Globus pallidus (tissue), 1 donor: ENCODE measurements around the gene PTPN14.
"Not testable (repeated sequence)": the region's sequence is repeated elsewhere in the genome, so short reads cannot be mapped to it uniquely, and the experiment has no call there.

Experiments used
- DNase-seq: peaks from one replicate; pipeline ENCODE4 v3.0.0-alpha.2; 2015; ENCODE audit warnings: low spot score

The PTPN14 gene

GRCh38 chr1:214541693-214542092 is 9.7 kb downstream of the PTPN14 start:
- no peak for DNase-seq

DNA sequence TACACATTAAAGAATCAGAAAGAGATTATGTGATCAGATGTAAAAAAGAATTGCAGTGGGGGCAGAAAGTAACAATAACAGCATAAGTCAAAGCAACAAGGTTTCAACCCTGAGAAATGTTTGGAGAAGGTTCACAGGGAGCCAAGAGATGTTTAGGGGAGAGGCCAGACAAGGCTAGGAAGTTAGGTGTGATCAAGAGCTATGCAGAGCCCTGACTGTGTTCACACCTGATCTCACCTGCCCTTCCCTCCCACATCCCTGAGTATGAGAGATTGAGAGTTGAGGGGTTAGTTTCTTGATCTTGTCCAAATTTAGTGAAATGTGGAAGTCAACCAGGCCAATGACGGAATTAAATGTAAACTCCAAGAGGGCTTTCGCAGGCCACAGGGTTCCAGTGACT is 10.2 kb downstream of the PTPN14 start:
- DNase-seq = no peak

DNA sequence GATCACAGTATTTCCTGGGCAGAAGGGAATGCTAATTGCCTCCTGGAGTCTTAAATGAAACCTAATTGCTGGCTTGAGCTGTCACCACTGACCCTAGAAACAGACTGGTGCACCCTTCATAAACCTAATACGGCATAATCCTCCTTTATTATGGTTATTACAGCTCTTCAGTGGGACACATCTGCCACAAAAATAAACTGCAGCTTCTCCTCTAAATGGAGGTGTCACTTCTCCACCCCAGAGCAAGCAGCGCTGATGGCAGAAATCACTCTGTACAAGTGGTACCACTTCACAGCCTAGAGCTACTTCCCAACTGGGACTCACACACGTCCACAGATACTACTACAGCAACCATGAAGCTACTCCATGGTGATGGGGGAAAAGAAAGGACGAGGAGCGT is 11.1 kb downstream of the PTPN14 start:
- no peak for DNase-seq

- DNase-seq = no peak
Observed at GRCh38 chr1:214538496-214538895, 12.9 kb downstream of the PTPN14 start.

GRCh38 chr1:214537872-214538473 is 13.4 kb downstream of the PTPN14 start:
- DNase-seq = no peak

- DNase-seq = no peak
Observed at GRCh38 chr1:214537219-214537618, 14.2 kb downstream of the PTPN14 start.

- no peak for DNase-seq
Observed at GRCh38 chr1:214532070-214532469, 19.3 kb downstream of the PTPN14 start.

DNA sequence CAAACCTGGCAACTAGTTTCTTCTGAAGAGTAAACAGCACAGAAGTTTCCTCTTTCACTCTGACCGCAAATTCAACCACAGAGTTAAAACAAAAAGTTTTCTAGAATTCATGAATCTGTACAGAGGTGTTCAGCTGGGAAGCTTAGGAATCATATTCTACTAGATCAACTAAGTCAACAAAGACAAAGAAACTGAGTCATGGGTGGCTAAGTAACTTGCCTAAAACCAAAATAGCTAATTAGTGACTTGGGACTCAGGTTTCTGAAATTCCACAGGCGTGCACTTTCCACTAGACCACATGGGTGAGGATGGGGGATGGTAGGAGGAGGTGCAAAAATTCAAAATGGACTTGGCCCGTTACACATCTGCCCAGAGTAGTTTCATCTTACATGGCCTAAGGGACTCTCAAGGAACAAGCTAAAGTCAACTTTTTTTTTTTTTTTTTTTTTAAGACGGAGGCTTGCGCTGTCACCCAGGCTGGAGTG is 25.8 kb downstream of the PTPN14 start:
- DNase-seq = no peak

DNA sequence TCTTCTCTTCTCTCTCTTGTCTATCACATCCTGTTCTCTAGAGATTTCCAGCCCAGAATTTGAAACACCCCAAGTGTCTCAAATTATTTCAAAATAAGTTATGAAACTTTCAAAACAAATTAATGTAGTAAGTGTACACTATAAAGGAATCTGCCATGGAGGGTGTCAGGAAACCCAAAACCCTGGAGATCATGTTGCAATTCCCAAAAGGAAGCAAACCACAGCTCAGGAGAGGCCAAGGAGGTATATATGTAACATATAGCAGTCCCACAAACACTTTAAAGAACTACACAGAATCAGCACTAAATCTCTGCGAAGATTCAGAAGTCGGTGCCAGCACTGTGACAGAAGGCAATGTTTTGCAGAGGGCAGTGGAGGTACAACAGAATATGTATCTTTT is 26.6 kb downstream of the PTPN14 start:
- no peak for DNase-seq

DNA sequence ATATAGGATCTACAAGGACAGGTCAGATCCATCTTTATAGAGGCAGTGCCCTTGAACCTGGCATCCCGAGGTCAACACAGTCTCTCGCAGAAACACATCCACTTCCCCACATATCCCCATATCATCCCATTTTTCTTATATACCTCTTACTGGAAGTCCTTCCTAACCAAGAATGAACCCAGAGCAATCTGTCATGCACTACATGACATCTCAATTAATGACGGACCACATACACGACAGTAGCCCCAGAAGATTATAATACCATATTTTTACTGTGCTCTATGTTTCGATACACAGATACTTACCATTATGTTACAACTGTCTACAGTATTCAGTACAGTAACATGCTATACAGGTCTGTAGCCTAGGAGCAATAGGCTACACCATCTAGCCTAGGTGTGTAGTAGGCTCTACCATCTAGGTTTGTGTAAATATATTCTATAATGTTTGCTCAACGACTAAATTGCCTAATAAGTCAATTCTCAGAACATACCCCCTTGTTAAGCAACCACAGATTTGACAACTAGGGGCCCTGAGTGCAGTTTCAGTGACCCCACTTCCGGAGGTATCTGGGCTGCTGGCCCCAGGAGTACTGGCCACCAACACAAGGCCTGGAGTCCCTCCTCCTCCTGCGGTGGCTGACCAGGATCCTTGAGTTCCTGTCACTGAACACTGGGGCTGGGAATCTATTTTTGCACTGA is 28.1 kb downstream of the PTPN14 start:
- no peak for DNase-seq

DNA sequence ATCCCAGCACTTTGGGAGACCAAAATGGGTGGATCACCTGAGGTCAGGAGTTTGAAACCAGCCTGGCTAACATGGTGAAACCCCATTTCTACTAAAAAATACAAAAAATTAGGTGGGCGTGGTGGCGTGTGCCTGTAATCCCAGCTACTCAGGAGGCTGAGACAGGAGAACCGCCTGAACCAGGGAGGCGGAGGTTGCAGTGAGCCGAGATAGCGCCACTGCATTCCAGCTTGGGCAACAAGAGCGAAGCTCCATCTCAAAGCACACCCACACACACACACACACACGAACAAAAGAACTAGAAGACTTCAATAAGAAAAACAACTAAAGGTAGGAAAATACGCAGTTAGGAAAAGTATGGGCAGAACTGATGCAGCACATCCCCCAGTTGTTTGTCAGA is 29.9 kb downstream of the PTPN14 start:
- DNase-seq = not testable (repeated sequence)

GRCh38 chr1:214520544-214521165 is 30.7 kb downstream of the PTPN14 start:
- DNase-seq = no peak

DNA sequence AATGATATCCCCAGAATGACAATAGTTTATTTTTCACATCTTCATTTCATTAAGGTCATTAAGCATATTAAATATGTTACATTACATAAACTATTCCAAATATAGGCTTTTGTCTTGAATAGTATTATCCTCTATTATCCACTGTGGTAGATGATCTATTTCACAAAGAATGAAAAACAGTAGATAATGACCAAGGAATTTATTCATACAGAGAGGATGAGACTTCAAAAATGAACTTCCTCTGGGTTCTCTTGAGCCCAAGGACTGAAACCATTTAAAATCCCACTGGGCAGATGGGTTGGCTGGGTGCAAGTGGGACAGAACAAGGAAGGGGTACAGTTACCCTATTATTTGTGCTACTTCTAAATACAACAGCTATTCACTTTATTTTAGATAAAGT is 33.0 kb downstream of the PTPN14 start:
- no peak for DNase-seq

DNA sequence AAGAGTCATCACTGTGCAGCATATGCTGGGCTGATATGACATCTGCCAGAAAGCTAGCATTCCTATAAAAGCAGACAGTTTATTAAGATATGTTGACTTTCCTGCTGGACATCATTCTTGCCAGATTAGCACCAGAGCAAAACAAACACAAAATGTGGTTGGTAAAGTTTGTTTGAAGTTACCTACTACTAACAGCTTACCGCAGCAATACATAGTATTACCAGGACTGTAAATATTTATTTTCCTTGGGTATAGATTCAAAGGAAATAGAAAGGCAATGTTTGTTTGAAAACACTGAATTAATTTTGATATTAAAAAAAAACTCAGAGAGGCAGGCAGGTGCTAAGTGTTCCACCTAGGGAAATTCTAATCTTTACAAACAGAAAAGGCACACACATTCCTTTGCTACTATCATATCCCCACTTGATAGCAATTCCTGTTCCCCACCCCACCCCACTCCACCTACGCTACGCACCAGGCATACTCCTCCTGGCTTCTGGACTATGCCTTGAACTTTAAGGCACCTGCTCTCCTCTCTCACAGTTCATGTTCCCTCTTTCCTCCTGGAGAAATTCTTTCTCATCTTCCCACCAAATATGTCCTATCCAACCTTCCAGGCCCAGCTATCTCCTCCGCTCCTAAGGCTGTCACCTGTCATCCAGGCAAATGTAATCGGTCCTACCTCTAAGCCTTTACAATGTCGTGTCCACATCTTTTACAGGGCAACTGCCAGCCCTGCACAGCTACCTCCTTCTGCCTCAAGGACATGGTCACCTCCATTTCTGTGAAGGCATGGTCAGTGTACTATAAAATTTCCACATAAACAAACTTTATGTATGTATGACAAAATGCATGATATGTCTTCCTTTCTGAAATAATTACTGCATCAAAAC is 34.7 kb downstream of the PTPN14 start:
- no peak for DNase-seq

DNA sequence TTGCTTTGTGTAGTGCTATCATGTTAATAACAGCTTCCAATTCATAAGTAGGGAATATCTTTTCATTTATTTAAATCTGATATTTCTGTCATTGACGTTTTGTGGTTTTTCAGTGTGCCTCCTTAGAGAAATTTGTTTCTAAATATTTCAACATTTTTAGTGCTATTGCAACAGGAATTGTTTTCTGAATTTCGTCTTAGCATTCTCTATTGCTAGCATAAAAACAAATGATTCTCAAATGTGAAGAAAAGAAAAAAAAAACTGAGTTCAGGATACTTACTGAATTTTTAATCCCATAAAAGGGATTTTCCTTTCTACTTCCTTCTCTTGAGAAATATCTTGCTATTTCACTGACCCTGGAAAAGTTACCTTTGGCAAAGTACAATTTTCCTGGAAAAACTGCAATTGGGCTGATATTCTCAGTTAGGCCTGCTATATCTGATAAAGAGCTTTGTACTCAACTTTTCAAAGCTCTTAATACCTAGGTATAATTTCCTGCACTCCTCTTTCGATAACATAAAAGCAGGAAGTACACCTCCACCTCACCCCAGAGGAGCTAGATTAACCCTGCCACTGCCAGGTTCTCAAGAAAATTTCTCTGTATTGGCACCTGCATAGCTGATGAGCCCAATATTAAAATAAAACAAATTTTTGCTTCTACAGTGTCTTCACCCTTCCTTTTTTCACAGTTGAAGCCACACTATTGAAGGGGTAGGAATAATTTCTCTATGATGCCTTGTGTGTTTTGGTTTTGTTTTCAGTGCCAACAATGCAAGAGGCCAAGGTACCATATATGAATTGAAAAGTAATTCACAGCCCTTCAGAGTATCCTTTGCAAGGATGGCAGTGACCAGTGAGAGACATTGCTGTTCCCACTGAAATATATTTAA is 35.6 kb downstream of the PTPN14 start:
- no peak for DNase-seq

GRCh38 chr1:214514819-214515383 is 36.5 kb downstream of the PTPN14 start:
- DNase-seq = peak; percentile 20

GRCh38 chr1:214514032-214514818 is 37.2 kb downstream of the PTPN14 start:
- DNase-seq = no peak

DNA sequence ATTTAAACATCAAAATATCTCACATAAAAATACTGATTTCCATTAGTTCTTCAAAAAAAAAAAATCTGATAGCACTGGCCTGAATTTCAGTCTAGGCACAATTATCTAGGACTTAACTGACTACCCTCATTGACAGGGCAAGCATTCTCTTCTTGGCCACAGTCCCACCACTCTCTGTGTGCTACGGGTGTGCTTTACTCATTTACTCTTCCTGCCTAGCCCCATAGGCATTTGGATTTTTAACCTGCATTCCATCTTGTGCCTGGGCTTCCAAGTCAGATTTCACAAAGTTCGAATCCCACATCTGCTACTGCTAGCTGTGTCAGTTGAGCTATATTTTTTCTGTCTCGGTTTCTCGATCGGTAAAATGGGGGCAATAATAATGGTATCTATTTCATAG is 38.0 kb downstream of the PTPN14 start:
- no peak for DNase-seq

DNA sequence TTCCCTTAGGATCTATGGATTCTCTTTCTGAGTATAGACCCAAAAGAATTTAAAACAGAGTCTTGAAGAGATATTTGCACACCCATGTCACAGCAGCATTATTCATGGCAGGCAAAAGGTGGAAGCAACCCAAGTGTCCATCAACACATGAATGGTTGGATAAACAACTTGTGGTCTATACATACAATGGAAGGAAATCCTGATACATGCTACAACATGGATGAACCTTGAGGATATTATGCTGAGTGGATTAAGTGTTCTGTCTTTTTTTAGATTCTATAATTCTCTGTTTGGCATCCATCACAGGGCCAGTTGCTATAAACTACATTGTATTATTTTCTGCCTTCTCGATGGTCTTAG is 39.8 kb downstream of the PTPN14 start:
- DNase-seq = no peak

DNA sequence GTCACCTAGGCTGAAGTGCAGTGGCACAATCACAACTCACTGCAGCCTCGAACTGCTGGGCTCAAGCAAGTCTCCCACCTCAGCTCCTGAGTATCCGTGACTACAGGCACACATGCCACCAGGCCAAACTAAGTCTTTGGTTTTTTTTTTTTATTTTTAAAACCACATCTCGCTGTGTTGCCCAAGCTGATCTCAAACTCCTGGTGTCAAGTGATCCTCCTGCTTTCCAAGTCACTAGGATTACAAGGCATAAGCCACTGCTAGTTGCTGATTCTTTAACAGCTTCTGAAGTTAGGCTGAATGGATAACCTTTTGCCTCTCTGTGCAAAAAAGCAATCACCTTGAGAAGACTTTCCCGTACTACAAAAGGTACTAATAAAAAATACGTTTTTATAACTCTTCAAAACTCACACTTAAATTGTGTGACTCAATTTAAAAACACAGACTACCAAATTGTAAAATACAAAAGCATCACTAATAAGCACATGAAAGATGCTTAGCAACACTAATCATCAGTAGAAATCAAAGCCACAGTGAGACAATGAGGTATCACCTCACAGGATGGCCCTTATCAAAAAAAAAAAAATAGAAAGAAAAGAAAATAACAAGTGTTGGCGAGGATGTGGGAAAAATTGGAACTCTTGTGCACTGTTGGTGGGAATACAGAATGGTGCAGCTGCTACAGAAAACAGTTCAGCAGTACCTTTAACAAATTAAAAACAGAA is 40.3 kb downstream of the PTPN14 start:
- DNase-seq = no peak
